GM19099 (cell line): Measurements from ENCODE around the gene SULT1A3.
"Not testable (repeated sequence)": the region's sequence is repeated elsewhere in the genome, so short reads cannot be mapped to it uniquely, and the experiment has no call there.

Source experiments
- POLR2A ChIP-seq: IDR thresholded peaks from 3 replicates; pipeline ENCODE4 v1.6.1; 2011; ENCODE audit warnings: low read depth; ENCODE audit not compliant: insufficient read length; ENCODE audit errors: extremely low read depth

The SULT1A3 gene

GRCh38 chr16:30199049-30199448 is at the start of gene SULT1A3:
SULT1A3 (plus strand) TSS chr16:30199255; CDS start chr16:30200729, 1,474 bp downstream.
- TF ChIP-seq POLR2A, result not testable (repeated sequence)

GRCh38 chr16:30151091-30151490 is 48.0 kb upstream of the SULT1A3 start:
- no peak for TF ChIP-seq POLR2A

- no peak for TF ChIP-seq POLR2A
Observed at GRCh38 chr16:30152517-30152916, 46.5 kb upstream of the SULT1A3 start.

- no peak for TF ChIP-seq POLR2A
Observed at GRCh38 chr16:30155188-30155587, 43.9 kb upstream of the SULT1A3 start.

- no peak for TF ChIP-seq POLR2A
Observed at GRCh38 chr16:30157214-30157613, 41.8 kb upstream of the SULT1A3 start.

GRCh38 chr16:30163538-30163937 is 35.5 kb upstream of the SULT1A3 start:
- no peak for TF ChIP-seq POLR2A

- no peak for TF ChIP-seq POLR2A
Observed at GRCh38 chr16:30166202-30166902, 32.7 kb upstream of the SULT1A3 start.

- TF ChIP-seq POLR2A, result no peak
Observed at GRCh38 chr16:30173054-30173453, 26.0 kb upstream of the SULT1A3 start.

GRCh38 chr16:30179195-30179594 is 19.9 kb upstream of the SULT1A3 start:
- no peak for TF ChIP-seq POLR2A

GRCh38 chr16:30179931-30180330 is 19.1 kb upstream of the SULT1A3 start:
- TF ChIP-seq POLR2A, result no peak

GRCh38 chr16:30180741-30181140 is 18.3 kb upstream of the SULT1A3 start:
- no peak for TF ChIP-seq POLR2A

GRCh38 chr16:30183233-30184095 is 15.6 kb upstream of the SULT1A3 start, which contains the start of gene CORO1A:
CORO1A (plus strand) TSS chr16:30183602; CDS start chr16:30185210, 1,608 bp downstream.
- TF ChIP-seq POLR2A, result peak; percentile 94

GRCh38 chr16:30184096-30184890 is 14.8 kb upstream of the SULT1A3 start:
- peak; percentile 83 for TF ChIP-seq POLR2A

- TF ChIP-seq POLR2A, result peak; percentile 46
Observed at GRCh38 chr16:30184891-30185682, 14.0 kb upstream of the SULT1A3 start.
